NCI-H774 (cell line): ENCODE results near the gene ACOT7.
"Not testable (repeated sequence)": the region's sequence is repeated elsewhere in the genome, so short reads cannot be mapped to it uniquely, and the experiment has no call there.

ENCODE experiments used
- DNase-seq: peaks from one replicate; lab custom pipeline; 2025; lab: John Stamatoyannopoulos, UW

Gene ACOT7

DNA sequence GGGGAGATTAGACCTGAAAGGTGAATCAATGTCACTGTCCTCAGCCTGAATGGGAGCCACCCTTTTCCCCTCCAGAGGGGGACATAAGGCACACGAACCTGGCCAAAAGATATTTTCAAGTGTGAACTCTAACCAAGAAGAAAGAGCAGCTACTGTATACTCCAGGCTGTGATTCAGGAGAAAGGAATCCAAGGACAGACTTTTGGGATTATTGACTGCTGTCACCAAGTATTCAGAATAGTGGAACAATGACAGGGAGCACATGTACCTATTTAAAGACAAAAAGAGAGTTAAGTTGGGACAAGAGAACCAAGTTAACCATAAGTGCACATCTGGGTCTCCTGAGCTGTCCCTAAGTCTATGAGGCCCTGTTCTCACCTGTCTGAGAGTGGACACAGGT lies 160.2 kb downstream of the ACOT7 start:
- no peak for DNase-seq

DNA sequence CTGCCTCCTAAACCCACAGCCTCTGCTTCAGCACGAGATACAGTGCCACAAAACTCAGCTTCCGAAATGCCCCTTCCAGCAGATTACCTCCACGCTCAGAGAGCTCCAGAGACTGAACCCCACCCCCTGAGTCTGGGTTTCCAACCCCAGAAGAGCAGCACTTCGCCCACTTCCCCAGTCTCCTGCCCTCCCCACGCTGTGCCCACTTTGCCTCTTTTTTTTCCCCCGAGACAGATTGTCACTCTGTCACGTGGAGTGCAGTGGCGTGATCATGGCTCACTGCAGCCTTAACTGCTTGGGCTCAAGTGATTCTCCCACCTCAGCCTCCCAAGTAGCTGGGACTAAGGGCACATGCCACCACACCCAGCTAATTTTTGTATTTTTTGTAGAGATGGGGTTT lies 167.9 kb downstream of the ACOT7 start:
- DNase-seq: no peak

DNA sequence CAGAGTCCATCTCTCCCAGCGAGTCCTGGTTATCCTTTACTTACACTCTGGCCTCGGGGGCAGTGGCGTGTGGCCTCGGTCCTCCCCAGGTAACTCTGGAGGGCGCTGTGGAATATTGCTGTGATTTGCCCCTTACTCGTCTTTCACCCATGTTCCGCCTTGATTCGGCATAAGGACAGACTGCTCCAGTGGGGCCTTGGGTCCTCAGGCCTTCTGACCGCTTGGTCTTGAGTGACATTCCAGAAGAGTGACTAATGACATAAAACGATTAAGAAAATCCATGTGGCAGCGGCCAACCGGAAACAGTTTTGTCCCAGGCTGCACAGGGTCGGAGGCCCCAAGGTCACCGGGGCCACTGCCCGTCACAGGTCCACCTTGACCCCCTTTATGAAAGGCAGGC lies 168.8 kb downstream of the ACOT7 start:
- no peak for DNase-seq

DNA sequence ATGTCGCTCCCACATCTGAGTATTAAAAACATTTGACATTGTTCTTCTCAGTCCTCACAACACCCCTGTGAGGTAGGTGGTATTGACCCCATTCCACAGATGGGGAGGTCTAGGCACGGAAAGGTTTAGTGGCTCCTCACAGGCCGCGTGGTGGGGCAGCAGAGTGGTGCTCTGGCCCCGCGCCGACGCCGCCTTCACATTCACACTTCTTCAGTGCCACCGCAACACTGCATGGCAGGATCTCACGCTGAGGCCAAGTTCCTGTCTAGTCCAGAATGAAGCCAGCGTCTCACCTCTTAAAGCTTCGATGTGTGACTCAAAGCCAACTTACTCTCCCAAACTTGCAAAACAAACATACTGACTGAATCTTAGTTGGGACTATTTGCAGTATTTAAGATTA lies 169.9 kb downstream of the ACOT7 start:
- no peak for DNase-seq

DNA sequence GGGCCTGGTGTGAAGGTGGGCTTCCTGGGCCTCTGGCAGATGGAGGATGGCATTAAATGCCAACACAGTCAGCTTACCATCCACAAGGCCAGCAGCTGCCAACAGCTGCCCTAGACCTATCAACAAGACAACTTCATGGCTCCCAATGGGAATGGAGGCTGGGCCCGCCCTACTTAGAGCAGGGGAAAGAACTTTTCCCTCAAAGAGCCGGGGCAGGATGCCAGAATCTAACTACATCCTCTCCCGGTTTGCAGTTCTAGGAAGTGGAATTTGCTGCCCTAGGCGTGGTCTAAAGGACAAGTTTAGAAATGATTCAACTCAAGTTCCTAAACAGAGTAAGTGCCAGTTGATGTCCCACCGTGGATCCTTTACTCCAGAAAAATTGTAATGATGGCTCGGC lies 170.9 kb downstream of the ACOT7 start:
- no peak for DNase-seq

DNA sequence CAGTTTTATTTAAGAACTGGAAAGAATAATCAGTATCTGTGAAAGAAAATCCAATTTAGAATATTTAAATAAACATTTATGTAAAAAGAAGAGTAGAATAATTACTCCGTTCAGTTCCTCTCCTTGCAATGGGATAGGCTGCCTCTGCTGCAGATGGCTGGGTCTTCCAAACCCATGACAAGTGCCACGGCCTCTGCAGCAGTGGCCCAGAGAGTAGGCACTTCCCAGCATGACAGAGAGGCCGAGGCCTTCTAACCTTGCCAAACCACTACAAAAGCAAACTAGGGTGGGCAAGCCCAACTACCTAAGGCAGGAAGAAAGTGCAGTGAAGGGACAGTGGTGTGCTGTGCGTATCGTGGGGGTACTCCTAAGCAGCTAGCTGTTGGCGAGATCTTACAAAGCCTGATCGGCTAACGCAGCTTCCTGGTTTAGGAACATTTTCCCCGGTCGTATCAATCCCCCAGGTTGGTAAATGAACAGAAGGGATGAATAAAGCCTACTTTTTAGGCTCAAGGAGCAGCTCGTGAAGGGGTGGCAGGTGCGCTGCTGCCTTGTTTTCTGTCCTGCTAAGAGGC lies 172.3 kb downstream of the ACOT7 start:
- DNase-seq: no peak

DNA sequence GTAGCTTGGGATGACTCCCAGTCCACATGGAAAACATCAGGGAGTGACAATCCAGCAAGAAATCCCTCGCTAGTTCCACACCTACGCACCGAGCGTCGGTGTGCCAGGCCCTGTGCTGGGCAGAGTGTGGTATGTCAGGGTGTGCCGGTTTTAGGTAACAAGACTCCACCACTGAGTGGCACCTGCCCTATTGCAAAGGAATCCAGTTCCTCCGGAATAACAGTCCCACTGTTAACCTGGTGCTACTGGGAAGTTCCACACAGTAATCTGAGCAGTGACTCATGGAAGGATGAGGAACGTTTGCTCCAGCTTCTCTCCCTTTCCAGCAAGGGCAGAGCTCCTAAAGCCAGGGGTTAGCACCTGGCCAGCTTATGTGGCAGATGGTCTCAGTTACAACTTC lies 173.3 kb downstream of the ACOT7 start:
- DNase-seq: no peak

DNA sequence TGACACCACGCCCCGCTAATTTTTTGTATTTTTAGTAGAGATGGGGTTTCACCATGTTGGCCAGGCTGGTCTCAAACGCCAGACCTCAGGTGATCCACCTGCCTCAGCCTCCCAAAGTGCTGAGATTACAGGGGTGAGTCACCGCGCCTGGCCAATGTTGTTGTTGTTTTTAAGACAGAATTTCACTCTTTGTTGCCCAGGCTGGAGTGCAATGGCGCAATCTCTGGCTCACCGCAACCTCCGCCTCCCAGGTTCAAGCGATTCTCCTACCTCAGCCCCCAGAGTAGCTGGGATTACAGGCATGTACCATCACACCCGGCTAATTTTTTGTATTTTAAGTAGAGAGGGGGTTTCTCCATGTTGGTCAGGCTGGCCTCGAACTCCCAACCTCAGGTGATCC lies 173.9 kb downstream of the ACOT7 start:
- not testable (repeated sequence) for DNase-seq

DNA sequence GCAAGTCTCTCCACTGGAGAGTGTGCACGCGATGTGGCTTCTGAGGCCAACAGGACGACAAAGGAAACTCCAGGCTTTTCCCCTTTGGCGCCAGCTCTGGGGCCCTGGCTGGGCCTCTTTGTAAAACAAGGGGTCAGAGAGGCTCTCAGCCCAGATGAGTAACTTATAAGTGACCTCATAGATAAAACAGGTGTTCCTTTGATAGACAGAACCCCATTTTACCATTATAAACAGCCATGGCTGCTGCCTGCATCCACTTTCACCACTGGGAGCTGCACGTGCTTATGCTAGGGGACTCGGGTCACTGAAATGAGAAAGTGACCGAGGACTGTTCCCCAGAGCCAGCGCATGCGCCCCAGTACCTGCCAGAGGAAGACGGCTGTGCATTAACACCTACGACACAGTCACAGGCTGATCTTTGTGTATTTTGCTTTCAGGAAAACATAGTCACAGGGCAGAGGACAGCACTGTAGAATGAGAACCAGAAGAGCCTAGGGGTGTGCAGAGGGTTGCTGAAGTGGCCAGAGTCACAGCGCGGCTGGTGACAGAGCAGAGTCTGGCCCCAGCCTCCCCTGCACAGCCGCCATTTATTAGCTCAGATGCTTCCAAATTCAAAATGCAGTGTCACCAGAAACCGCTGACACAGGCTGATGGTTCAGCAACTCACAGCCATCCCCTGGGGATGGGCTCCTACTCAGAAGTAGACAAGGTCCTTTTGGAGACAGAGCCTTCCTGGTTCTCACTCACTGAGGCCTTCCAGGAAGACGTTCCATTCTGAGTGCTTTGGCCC lies 175.0 kb downstream of the ACOT7 start:
- no peak for DNase-seq
